ENCODE data around the gene CYBRD1. TPM values are rescaled to one million over a fixed set of nuclear protein-coding genes. Genes with fewer than 3 reads are reported as not detected.

The CYBRD1 gene
- total RNA-seq, 2 donors from 2014 or later, result 100 to 238 TPM

DNA sequence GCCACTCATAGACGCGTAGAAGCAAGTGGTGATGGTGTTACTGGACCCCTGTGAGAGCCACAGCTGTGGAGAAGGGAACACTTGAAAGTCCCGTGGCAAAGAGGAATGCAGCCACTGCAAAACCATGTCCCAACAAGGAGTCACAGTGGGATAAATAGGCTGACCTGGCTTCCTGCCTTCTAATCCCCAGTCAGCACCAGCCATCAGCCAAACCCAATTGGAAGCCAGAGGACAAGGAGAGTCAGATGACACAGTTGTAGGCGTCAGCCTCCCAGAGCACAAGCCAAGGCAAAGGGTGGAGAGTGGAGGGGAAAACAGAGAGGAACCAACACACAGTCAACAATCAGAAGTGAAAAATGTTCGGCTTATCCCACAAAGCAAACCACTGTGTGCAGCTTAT is 5.5 kb upstream of the CYBRD1 start:
- Histone ChIP-seq H3K27me3 (no peaks in the 10 kb centered on the region), H3K27ac (no peak overlapping the region), H3K36me3 (no peaks in the 10 kb centered on the region), H3K4me3 (no peak overlapping the region), H3K9me3 (no peaks in the 10 kb centered on the region), H3K4me1 (peaks cover 0 to 16% of the 10 kb centered on the region in 2 donors)
- TF ChIP-seq, protein P1, sequence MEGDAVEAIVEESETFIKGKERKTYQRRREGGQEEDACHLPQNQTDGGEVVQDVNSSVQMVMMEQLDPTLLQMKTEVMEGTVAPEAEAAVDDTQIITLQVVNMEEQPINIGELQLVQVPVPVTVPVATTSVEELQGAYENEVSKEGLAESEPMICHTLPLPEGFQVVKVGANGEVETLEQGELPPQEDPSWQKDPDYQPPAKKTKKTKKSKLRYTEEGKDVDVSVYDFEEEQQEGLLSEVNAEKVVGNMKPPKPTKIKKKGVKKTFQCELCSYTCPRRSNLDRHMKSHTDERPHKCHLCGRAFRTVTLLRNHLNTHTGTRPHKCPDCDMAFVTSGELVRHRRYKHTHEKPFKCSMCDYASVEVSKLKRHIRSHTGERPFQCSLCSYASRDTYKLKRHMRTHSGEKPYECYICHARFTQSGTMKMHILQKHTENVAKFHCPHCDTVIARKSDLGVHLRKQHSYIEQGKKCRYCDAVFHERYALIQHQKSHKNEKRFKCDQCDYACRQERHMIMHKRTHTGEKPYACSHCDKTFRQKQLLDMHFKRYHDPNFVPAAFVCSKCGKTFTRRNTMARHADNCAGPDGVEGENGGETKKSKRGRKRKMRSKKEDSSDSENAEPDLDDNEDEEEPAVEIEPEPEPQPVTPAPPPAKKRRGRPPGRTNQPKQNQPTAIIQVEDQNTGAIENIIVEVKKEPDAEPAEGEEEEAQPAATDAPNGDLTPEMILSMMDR (IDR thresholded peaks at IDR 0.05), result no peak
- no peak for DNase-seq (ENCODE audit: low spot score)

GRCh38 chr2:171520471-171520870 is 1.8 kb upstream of the CYBRD1 start:
- Histone ChIP-seq H3K27ac (no peak overlapping the region), H3K4me3 (no peak overlapping the region), H3K27me3 (no peaks in the 10 kb centered on the region), H3K9me3 (no peaks in the 10 kb centered on the region), H3K36me3 (no peaks in the 10 kb centered on the region), H3K4me1 (peaks cover 0 to 20% of the 10 kb centered on the region in 2 donors)
- DNase-seq (ENCODE audit: low spot score), result no peak
- TF ChIP-seq, protein P1 (IDR thresholded peaks at IDR 0.05), result no peak

DNA sequence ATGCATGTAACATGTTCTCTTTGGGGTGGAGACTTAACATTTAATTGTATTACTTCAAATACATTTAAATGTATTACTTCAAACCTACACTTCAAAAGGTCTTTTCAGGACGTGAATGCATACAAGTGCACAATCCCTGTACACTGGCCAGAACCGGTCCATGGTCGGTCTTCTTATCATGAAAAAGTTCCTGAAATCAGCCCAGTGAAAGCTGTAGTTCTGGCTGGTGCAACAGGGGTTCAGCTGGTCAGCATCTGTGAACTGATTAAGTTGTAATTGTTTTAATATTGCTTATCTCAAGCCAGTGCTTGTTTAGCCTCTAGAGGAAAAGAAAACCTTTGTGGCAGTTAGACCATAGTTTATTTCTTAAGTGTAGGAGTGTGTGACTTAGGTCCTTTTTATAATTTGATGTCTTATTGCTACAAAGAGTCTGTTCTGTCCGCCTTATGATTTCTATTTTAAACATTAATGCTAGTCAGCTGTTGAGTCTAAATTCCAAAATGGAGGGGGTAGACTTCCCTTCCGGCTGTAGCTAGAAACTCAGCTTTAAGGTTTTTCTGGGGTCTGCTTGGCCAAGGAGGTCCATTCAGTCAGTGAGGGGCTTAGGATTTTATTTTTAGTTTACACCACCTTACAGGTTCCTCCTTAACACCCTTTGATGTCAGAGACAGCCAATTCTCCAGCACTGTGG is 768 bp upstream of the CYBRD1 start:
- Histone ChIP-seq H3K4me1 (peaks cover 0 to 20% of the 10 kb centered on the region in 2 donors), H3K27me3 (no peaks in the 10 kb centered on the region), H3K27ac (peak overlapping the region; percentile 87 to 89), H3K9me3 (no peaks in the 10 kb centered on the region), H3K36me3 (no peaks in the 10 kb centered on the region), H3K4me3 (peak overlapping the region; percentile 77 to 83)
- TF ChIP-seq, protein P1 (IDR thresholded peaks at IDR 0.05), result no peak
- DNase-seq (ENCODE audit: low spot score), result no peak

- Histone ChIP-seq H3K36me3 (no peaks in the 10 kb centered on the region), H3K27ac (peak overlapping the region; percentile 87 to 89), H3K9me3 (no peaks in the 10 kb centered on the region), H3K4me1 (peaks cover 0 to 20% of the 10 kb centered on the region in 2 donors), H3K4me3 (peak overlapping the region; percentile 77 to 83), H3K27me3 (no peaks in the 10 kb centered on the region)
- DNase-seq (ENCODE audit: low spot score), result no peak
- TF ChIP-seq, protein P1 (IDR thresholded peaks at IDR 0.05), result no peak
These were observed 464 bp downstream of the CYBRD1 start for GRCh38 chr2:171522788-171523087.

DNA sequence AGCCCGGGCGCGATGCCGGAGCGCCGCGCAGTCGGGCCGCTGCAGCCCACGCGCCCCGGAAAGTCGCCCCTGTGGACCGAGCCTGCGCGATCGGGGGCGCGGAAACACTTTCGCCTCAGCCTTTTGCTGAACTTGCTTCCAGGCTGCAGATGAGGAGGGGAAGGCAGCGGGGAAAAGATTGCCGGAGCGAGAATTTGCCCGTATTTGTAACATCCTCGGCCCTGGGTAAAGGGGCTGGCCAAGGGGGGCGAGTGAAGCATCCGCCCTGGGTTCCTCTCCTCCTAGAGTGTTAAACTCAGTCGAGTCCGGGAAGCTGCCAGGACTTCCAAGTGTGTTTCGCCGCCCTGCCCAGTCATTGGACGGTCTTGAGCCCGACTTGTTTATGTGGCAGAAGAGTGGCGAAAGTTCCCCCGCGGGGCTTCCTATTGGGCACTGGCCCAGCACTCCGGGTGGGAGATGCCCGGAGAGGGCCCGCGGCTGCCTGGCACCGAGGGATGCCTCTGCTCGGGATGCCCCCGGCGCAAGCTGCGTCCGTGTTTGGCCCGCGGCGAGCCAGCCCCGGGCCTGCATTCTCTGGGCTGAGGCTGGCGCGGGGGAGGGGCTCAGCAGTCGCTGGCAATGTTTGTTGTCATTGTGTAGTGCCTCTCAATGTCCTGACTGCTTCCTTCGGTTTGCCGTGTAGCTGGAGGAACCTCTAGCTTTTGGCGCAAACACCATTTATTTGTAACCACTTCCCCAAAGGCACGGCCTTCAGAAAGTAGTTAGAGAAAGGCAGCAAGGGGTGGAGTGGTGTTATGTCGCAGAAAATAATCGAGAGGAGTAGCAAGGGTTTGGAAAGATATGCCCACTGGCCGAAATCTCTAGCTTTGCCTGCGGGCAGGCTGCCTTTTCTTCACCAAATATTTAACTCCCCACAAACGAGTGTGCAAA is 1.1 kb downstream of the CYBRD1 start:
- H3K27me3 ChIP-seq, result no peaks in the 10 kb centered on the region
- H3K4me3 ChIP-seq, result peak overlapping the region; percentile 77 to 83
- no peaks in the 10 kb centered on the region for H3K36me3 ChIP-seq
- peaks cover 0 to 20% of the 10 kb centered on the region in 2 donors for H3K4me1 ChIP-seq
- H3K27ac ChIP-seq, result peak overlapping the region; percentile 87 to 89
- TF ChIP-seq, protein P1 (IDR thresholded peaks at IDR 0.05), result no peak
- no peaks in the 10 kb centered on the region for H3K9me3 ChIP-seq
- peak; percentile 90 for DNase-seq (ENCODE audit: low spot score)

All from right atrium auricular region (tissue), 2 donors.